ENCODE measurements around the gene TIMM17A.
"Not testable (repeated sequence)": the region's sequence is repeated elsewhere in the genome, so short reads cannot be mapped to it uniquely, and the experiment has no call there.

TIMM17A gene

DNA sequence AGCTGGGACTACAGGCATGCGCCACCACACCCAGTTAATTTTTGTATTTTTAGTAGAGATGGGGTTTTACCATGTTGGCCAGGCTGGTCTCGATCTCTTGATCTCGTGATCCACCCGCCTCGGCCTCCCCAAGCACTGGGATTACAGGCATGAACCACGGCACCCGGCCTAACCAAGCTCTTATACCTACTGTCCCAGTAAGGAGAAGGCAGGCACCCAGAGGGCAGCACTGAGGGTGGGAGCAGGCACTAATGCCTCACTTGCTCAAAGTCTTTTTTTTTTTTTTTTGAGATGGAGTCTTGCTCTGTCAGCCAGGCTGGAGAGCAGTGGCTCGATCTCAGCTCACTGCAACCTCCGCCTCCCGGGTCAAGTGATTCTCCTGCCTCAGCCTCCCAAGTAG lies 15.0 kb upstream of the TIMM17A start:
- not testable (repeated sequence) for DNase-seq (ENCODE audit: low read depth in 2 of 2)

GRCh38 chr1:201941420-201942128 lies 13.7 kb upstream of the TIMM17A start:
- no peak for DNase-seq (ENCODE audit: low read depth in 2 of 2)

- DNase-seq (ENCODE audit: low read depth in 2 of 2): no peak
Measured at GRCh38 chr1:201942129-201942495, 13.2 kb upstream of the TIMM17A start.

GRCh38 chr1:201944002-201944401 lies 11.3 kb upstream of the TIMM17A start:
- DNase-seq (ENCODE audit: low read depth in 2 of 2): no peak

DNA sequence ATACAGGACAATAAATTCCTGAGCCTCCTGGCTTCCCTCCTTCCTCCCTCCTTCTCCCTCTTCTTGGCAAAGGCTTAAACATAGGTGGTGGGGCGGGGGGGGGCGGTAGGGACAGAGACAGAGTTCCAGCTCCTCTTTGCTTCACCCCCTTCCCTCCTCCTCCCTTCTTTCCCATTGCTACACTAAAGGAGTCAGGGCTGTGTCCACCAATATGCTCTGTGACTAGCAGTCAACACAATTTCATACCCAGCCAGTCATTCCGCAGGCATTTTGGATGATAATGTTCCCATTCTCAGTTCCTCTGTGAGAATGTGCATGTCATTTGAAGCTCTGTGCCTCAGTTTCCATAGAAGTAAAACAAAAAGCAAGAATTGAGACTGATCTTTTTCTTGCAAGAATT lies 10.7 kb upstream of the TIMM17A start:
- no peak for DNase-seq (ENCODE audit: low read depth in 2 of 2)

DNA sequence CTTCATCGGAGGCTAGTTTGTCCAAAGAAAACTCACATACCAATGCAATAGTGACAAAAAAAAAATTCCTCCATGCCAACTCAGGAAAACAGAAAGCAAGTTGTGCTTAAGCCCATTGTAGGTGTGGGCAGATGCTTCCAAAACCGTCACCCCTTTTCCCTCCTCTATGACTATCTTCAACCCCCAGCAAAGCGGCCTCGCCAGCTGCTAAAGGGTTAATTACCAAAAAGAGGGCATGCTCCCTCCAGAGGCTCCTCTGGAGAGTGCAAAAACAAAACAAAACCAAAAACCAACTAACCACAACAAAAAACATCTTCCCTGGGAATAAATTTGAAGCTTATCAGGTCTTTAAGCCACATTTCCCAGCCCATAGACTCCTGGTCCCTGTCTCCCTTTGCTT lies 10.1 kb upstream of the TIMM17A start:
- no peak for DNase-seq (ENCODE audit: low read depth in 2 of 2)

GRCh38 chr1:201945863-201946223 lies 9.5 kb upstream of the TIMM17A start:
- DNase-seq (ENCODE audit: low read depth in 2 of 2): no peak

- DNase-seq (ENCODE audit: low read depth in 2 of 2): no peak
Measured at GRCh38 chr1:201946224-201946908, 8.9 kb upstream of the TIMM17A start, which contains the start of gene LMOD1. LMOD1 (minus strand) TSS chr1:201946548; CDS start chr1:201946340, 208 bp downstream.

DNA sequence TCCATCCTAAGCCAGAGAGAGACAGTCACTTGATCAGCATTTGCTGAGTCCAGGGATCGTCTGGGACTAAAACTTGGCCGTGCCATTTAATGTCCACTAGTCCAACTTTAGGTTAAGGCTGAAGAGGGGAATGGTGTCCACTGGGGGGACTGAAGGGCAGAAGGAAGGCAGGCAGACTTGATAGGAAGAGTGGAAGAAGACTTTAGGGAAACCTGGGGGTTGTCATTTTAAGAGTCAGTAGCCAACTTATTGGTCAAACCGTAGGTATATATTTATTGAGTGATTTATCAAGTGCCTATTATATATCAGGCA lies 7.7 kb upstream of the TIMM17A start:
- DNase-seq (ENCODE audit: low read depth in 2 of 2): no peak

- no peak for DNase-seq (ENCODE audit: low read depth in 2 of 2)
Measured at GRCh38 chr1:201949491-201949890, 5.8 kb upstream of the TIMM17A start.

GRCh38 chr1:201954263-201955008 lies 867 bp upstream of the TIMM17A start:
- DNase-seq (ENCODE audit: low read depth in 2 of 2): no peak

DNA sequence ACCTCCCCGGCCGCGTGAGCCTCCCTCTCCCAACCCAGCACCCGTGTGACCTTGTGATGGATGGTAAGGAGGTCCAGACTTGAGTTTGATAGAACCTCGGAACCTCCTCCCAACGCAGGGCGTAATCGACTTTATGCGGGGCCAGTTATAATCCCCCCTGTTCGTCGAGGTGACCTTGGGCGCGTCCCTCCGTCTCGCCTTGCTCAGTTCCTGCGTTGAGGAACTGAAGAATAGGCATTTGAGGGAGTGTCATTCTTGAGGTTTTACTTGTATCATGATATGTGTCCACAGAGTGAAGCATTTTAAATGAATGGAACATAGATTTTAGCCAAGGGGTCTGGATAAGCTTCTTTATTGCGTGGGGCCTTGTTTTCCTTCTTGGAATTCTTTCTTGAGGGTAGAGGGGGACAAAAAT lies 433 bp downstream of the TIMM17A start:
- DNase-seq (ENCODE audit: low read depth in 2 of 2): no peak

- no peak for DNase-seq (ENCODE audit: low read depth in 2 of 2)
Measured at GRCh38 chr1:201958348-201958747, 3.0 kb downstream of the TIMM17A start.

DNA sequence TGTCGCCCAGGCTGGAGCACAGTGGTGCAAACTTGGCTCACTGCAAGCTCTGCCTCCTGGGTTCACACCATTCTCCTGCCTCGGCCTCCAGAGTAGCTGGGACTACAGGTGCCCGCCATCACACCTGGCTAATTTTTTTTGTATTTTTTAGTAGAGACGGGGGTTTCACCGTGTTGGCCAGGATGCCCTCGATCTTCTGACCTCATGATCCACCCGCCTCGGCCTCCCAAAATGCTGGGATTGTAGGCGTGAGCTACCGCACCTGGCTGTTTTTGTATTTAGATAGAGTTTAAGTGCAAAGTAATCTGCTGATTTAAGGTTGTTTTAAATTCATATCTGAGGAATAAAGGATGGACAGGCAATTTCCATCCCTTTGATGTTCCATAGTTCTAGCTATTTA lies 7.1 kb downstream of the TIMM17A start:
- DNase-seq (ENCODE audit: low read depth in 2 of 2): not testable (repeated sequence)

DNA sequence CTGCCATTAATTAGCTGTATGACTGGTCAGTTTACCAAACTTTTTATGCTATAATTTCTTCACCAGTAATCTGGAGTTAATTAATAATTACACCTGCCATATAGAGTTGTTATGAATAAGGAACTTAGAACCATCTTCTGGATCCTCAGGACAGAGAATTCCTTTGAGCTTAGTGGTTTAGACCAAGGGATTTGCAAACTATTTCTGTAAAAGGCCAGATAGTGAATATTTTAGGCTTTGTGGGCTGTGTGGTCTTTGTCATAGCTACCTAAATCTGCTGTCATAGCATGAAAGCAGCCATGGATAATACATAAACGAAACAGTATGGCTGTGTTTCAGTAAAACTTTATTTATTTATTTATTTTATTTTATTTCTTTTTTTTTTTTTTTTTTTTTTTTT lies 9.0 kb downstream of the TIMM17A start:
- no peak for DNase-seq (ENCODE audit: low read depth in 2 of 2)

DNA sequence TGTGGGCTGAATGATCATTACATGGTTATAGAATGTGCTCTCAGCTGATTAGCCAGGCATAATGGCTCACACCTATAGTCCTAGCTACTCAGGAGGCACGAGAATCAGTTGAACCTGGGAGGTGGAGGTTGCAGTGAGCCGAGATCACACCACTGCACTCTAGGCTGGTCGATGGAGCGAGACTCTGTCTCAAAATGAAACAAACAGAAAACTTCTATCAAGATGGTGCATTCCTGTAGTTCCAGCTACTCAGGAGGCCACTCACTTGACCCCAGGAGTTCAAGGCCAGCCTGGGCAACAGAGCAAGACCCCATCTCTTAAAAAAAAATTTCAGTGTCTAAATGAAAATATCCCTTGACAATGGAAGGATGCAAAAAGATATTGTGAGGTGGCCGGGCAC lies 10.9 kb downstream of the TIMM17A start:
- DNase-seq (ENCODE audit: low read depth in 2 of 2): no peak

- no peak for DNase-seq (ENCODE audit: low read depth in 2 of 2)
Measured at GRCh38 chr1:201968202-201968925, 13.1 kb downstream of the TIMM17A start.

GRCh38 chr1:201970334-201971159 lies 15.2 kb downstream of the TIMM17A start:
- no peak for DNase-seq (ENCODE audit: low read depth in 2 of 2)

- peak; percentile 50 to 56 for DNase-seq (ENCODE audit: low read depth in 2 of 2)
Measured at GRCh38 chr1:201982082-201982622, 26.8 kb downstream of the TIMM17A start.

GRCh38 chr1:201982623-201983379 lies 27.5 kb downstream of the TIMM17A start, which contains the start of gene RNPEP:
RNPEP (plus strand) TSS chr1:201982648; CDS start chr1:201982667, 19 bp downstream.
- peak; percentile 14 to 31 for DNase-seq (ENCODE audit: low read depth in 2 of 2)

Measured in stimulated activated CD8-positive, alpha-beta memory T cell treated with anti-CD3 and anti-CD28 coated beads, Interleukin-2, amount 100 ng/mL, for 1 hour (primary cell).